HEK293 (cell line): ENCODE data around the gene C6orf141.

Source experiments
- CTCF ChIA-PET: fragments of 350-600 bp; formaldehyde crosslinking; extraction: SDS; loops from one replicate; lab custom pipeline; 2021; ENCODE audit warnings: antibody characterized with exemption; lab: Yijun Ruan, JAX
- POLR2A ChIA-PET: fragments of 300-600 bp; formaldehyde crosslinking; extraction: SDS; loops from one replicate; lab custom pipeline; 2020; ENCODE audit warnings: antibody characterized with exemption, inconsistent platforms; lab: Yijun Ruan, JAX
- H3K27ac ChIP-seq: fragments of 200-500 bp; sonication (Bioruptor generic); 2 replicates; pipeline ENCODE4 v1.5.1; 2014; ENCODE audit warnings: low read depth, low read length, control low read depth, inconsistent platforms; ENCODE audit errors: extremely low read depth
- H3K36me3 ChIP-seq, 2 experiments: fragments of 200-500 bp in 1 of 2; sonication (Bioruptor generic) in 1 of 2; 1 replicate in 1 of 2; 2 replicates in 1 of 2; pipeline ENCODE4 v1.5.1; 2014 to 2017; ENCODE audit warnings: inconsistent platforms in 2 of 2, low read length in 2 of 2; ENCODE audit not compliant: control insufficient read depth in 2 of 2, insufficient read depth in 1 of 2
- H3K4me1 ChIP-seq: fragments of 200-500 bp; sonication (Bioruptor generic); 2 replicates; pipeline ENCODE4 v1.5.1; 2014; ENCODE audit warnings: mild to moderate bottlenecking, low read length, inconsistent platforms; ENCODE audit not compliant: control insufficient read depth, insufficient read depth
- H3K4me3 ChIP-seq: 2 replicates; pipeline ENCODE4 v1.5.1; 2011; ENCODE audit warnings: low read depth, mild to moderate bottlenecking, control low read depth, low read length, moderate library complexity
- H3K9me3 ChIP-seq: fragments of 200-500 bp; sonication (Bioruptor generic); 2 replicates; pipeline ENCODE4 v1.5.1; 2014; ENCODE audit warnings: low read depth, low read length, inconsistent platforms; ENCODE audit not compliant: control insufficient read depth, insufficient read depth
- BCL11B ChIP-seq: fragments of 450-650 bp; formaldehyde crosslinking; IDR thresholded peaks from 2 replicates; pipeline ENCODE4 v1.5.1; 2016; ENCODE audit warnings: low read depth, missing biosample characterization, missing genetic modification characterization
- GLI4 ChIP-seq: fragments of 450-650 bp; formaldehyde crosslinking; IDR thresholded peaks from 2 replicates; pipeline ENCODE4 v1.5.1; 2016; ENCODE audit warnings: missing biosample characterization, missing genetic modification characterization
- HOXD13 ChIP-seq: sonication (generic); formaldehyde crosslinking; IDR thresholded peaks from 2 replicates; pipeline ENCODE4 v1.8.0; 2022; ENCODE audit warnings: missing genetic modification reagents, borderline replicate concordance
- PRDM2 ChIP-seq: fragments of 450-650 bp; formaldehyde crosslinking; IDR thresholded peaks from 2 replicates; pipeline ENCODE4 v1.5.1; 2016; ENCODE audit warnings: missing biosample characterization, missing genetic modification characterization, borderline replicate concordance
- SETDB1 ChIP-seq: IDR thresholded peaks from one replicate; pipeline ENCODE4 v1.6.1; 2017; ENCODE audit warnings: mild to moderate bottlenecking, low read length, moderate library complexity, mixed read lengths; ENCODE audit not compliant: insufficient read length
- SP2 ChIP-seq: fragments of 450-650 bp; formaldehyde crosslinking; IDR thresholded peaks from 2 replicates; pipeline ENCODE4 v1.5.1; 2016; ENCODE audit warnings: missing biosample characterization, missing genetic modification characterization
- SP7 ChIP-seq: fragments of 450-650 bp; formaldehyde crosslinking; IDR thresholded peaks from 2 replicates; pipeline ENCODE4 v1.5.1; 2016; ENCODE audit warnings: missing biosample characterization, missing genetic modification characterization
- TSHZ1 ChIP-seq: fragments of 450-650 bp; formaldehyde crosslinking; IDR thresholded peaks from 2 replicates; pipeline ENCODE4 v1.5.1; 2016; ENCODE audit warnings: missing biosample characterization, missing genetic modification characterization, borderline replicate concordance
- ZBTB1 ChIP-seq: fragments of 450-650 bp; formaldehyde crosslinking; IDR thresholded peaks from 2 replicates; pipeline ENCODE4 v1.5.1; 2016; ENCODE audit warnings: missing biosample characterization, missing genetic modification characterization
- ZBTB10 ChIP-seq: fragments of 450-650 bp; formaldehyde crosslinking; IDR thresholded peaks from 2 replicates; pipeline ENCODE4 v1.5.1; 2016; ENCODE audit warnings: missing biosample characterization, missing genetic modification characterization
- ZNF155 ChIP-seq: fragments of 450-650 bp; formaldehyde crosslinking; IDR thresholded peaks from 2 replicates; pipeline ENCODE4 v1.5.1; 2016; ENCODE audit warnings: missing biosample characterization, missing genetic modification characterization
- ZNF16 ChIP-seq: fragments of 450-650 bp; formaldehyde crosslinking; IDR thresholded peaks from 2 replicates; pipeline ENCODE4 v1.5.1; 2016; ENCODE audit warnings: low read depth, missing biosample characterization, missing genetic modification characterization
- ZNF335 ChIP-seq: fragments of 450-650 bp; formaldehyde crosslinking; conservative IDR thresholded peaks from 2 replicates; pipeline ENCODE4 v1.5.1; 2016; ENCODE audit warnings: missing biosample characterization, missing genetic modification characterization
- ZNF416 ChIP-seq: fragments of 450-650 bp; formaldehyde crosslinking; IDR thresholded peaks from 2 replicates; pipeline ENCODE4 v1.5.1; 2016; ENCODE audit warnings: missing biosample characterization, missing genetic modification characterization
- ZNF449 ChIP-seq: fragments of 450-650 bp; formaldehyde crosslinking; IDR thresholded peaks from 2 replicates; pipeline ENCODE4 v1.5.1; 2017; ENCODE audit warnings: missing biosample characterization, mild to moderate bottlenecking, missing genetic modification characterization, moderate library complexity
- ZNF521 ChIP-seq: fragments of 450-650 bp; formaldehyde crosslinking; IDR thresholded peaks from 2 replicates; pipeline ENCODE4 v1.5.1; 2017; ENCODE audit warnings: missing biosample characterization, mild to moderate bottlenecking, missing genetic modification characterization
- ZNF555 ChIP-seq: fragments of 450-650 bp; formaldehyde crosslinking; conservative IDR thresholded peaks from 2 replicates; pipeline ENCODE4 v1.5.1; 2017; ENCODE audit warnings: missing biosample characterization, mild to moderate bottlenecking, missing genetic modification characterization, inconsistent platforms
- ZNF571 ChIP-seq: fragments of 450-650 bp; formaldehyde crosslinking; IDR thresholded peaks from 2 replicates; pipeline ENCODE4 v1.5.0; 2017; ENCODE audit warnings: missing biosample characterization, missing genetic modification characterization
- ZNF600 ChIP-seq: fragments of 450-650 bp; formaldehyde crosslinking; IDR thresholded peaks from 2 replicates; pipeline ENCODE4 v1.5.1; 2016; ENCODE audit warnings: missing biosample characterization, missing genetic modification characterization
- ZNF610 ChIP-seq: fragments of 450-650 bp; formaldehyde crosslinking; IDR thresholded peaks from 2 replicates; pipeline ENCODE4 v1.5.1; 2016; ENCODE audit warnings: missing biosample characterization, missing genetic modification characterization, borderline replicate concordance
- ZNF626 ChIP-seq: fragments of 450-650 bp; sonication (Bioruptor Pico); formaldehyde crosslinking; IDR thresholded peaks from 2 replicates; pipeline ENCODE4 v1.5.1; 2018; ENCODE audit warnings: missing biosample characterization, missing genetic modification characterization, inconsistent platforms
- ZNF792 ChIP-seq: fragments of 450-650 bp; formaldehyde crosslinking; IDR thresholded peaks from 2 replicates; pipeline ENCODE4 v1.5.1; 2016; ENCODE audit warnings: missing biosample characterization, missing genetic modification characterization
- ZSCAN16 ChIP-seq: fragments of 450-650 bp; formaldehyde crosslinking; IDR thresholded peaks from 2 replicates; pipeline ENCODE4 v1.5.1; 2016; ENCODE audit warnings: missing biosample characterization, missing genetic modification characterization
- ZSCAN30 ChIP-seq: fragments of 450-650 bp; IDR thresholded peaks from 2 replicates; pipeline ENCODE4 v1.5.1; 2018; ENCODE audit warnings: missing biosample characterization, mild to moderate bottlenecking, missing genetic modification characterization, moderate library complexity

The C6orf141 gene

DNA sequence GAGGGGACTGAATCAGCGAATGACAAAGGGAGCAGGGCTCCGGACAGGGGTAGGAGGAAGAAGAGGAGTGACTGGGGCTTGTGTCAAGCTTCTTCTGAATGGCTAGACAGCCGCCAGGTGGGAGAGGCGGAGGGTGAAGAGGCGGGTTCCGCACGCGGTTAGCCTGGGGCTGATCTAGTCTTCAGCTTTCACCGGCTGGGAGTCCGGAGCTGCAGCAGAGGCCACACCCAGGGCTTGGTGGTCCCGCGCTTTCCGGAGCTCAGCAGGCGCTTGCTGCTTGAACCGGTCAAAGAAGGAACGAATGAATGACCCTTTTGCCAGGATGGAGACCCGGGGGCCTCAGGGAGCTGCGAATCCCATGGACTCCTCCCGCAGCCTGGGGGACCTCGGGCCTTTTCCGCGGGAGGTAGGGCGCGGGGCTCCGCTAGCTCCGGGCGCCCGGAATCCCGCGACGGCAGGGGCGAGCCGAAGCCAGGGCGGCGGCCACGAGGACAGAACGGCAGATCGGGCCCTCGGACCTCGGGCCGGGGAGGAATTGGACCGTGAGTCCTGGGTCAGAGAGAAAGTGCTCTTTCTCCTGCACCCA is at the start of gene C6orf141 (continued):
- TF ChIP-seq ZNF16 = no peak
- no peak for TF ChIP-seq ZNF155
- 0 out of 2 replicates have a peak, but pooled peaks have one; percentile 59 for TF ChIP-seq BCL11B
- no peak for TF ChIP-seq GLI4 (tag by site-specific recombination)
- TF ChIP-seq ZNF521 (tag by site-specific recombination) = no peak
- TF ChIP-seq ZBTB10 (tag by site-specific recombination) = peak; percentile 2; the same call in 1 of the 2 replicates
- TF ChIP-seq, all 188 proteins: peak for 45

DNA sequence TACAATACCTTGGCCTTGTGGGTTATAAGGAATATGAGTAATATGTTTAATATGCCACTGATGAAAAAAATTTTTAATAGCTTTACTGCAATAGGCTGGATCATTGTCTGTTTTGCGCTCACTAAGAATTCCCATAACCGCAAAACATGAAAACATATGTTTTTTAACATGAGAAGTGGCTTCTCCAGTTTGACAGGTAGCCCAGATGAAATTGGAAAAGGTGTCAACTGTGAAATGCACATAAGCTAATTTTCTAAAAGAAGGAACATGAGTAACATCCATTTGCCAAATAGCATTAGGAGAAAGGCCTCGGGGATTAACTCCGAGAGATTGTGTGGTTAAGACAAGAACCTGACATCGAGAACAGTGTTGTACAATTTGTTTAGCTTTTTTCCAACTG is 45.8 kb upstream of the C6orf141 start:
- H3K4me3 ChIP-seq = no peak overlapping the region
- POLR2A ChIA-PET = no interaction called here
- no peak overlapping the region for H3K27ac ChIP-seq
- H3K36me3 ChIP-seq = no peaks in the 10 kb centered on the region
- no peaks in the 10 kb centered on the region for H3K9me3 ChIP-seq
- no peaks in the 10 kb centered on the region for H3K4me1 ChIP-seq
- CTCF ChIA-PET = no interaction called here
- TF ChIP-seq ZNF571 (tag by site-specific recombination) (no peak), PRDM2 (tag by site-specific recombination) (no peak), ZNF792 (no peak), SP2 (tag by site-specific recombination) (no peak), ZNF610 (tag by site-specific recombination) (no peak), ZNF555 (tag by site-specific recombination) (no peak), ZSCAN16 (tag by site-specific recombination) (no peak), ZNF600 (tag by site-specific recombination) (no peak), HOXD13 (no peak), ZNF416 (tag by site-specific recombination) (no peak), ZNF335 (tag by site-specific recombination) (no peak), SETDB1 (no peak), SP7 (tag by site-specific recombination) (no peak), ZNF626 (tag by site-specific recombination) (no peak), ZNF449 (tag by site-specific recombination) (no peak), ZSCAN30 (tag by site-specific recombination) (no peak), ZBTB1 (tag by site-specific recombination) (no peak), TSHZ1 (no peak)
